ENCODE data around the gene TMEM178B. TPM values are rescaled to one million over a fixed set of nuclear protein-coding genes. Genes with fewer than 3 reads are reported as not detected.
"Not testable (repeated sequence)": the region's sequence is repeated elsewhere in the genome, so short reads cannot be mapped to it uniquely, and the experiment has no call there.

TMEM178B gene
- total RNA-seq, 1 experiment from 2014 or later = not detected

- Histone ChIP-seq H4K20me1 (ENCODE audit: insufficient read depth) (no peaks in the 10 kb centered on the region), H3K79me2 (ENCODE audit: low read depth) (no peaks in the 10 kb centered on the region), H3K4me1 (replicated peaks; ENCODE audit: insufficient read depth) (no peaks in the 10 kb centered on the region), H3F3A (ENCODE audit: insufficient read depth, low read depth) (no peaks in the 10 kb centered on the region), H3K27me3 (ENCODE audit: insufficient read depth, low read depth) (peaks cover 57% of the 10 kb centered on the region), H3K9me3 (ENCODE audit: insufficient read depth, low read depth) (0 out of 2 replicates have a peak, but pooled peaks cover 3% of the 10 kb centered on the region), H2AFZ (no peak overlapping the region), H3K27ac (no peak overlapping the region), H3K9me2 (ENCODE audit: insufficient read depth) (no peaks in the 10 kb centered on the region), H3K4me2 (no peak overlapping the region), H3K4me3 (no peak overlapping the region), H3K36me3 (ENCODE audit: low read depth) (no peaks in the 10 kb centered on the region)
- DNase-seq = no peak
- CTCF ChIA-PET = no interaction called here
- no TSS peak for BruUV-seq (replicated peaks)
- no peak for TF ChIP-seq EZH2 (IDR thresholded peaks at IDR 0.05; ENCODE audit: low read depth)
- TF ChIP-seq, protein P1, sequence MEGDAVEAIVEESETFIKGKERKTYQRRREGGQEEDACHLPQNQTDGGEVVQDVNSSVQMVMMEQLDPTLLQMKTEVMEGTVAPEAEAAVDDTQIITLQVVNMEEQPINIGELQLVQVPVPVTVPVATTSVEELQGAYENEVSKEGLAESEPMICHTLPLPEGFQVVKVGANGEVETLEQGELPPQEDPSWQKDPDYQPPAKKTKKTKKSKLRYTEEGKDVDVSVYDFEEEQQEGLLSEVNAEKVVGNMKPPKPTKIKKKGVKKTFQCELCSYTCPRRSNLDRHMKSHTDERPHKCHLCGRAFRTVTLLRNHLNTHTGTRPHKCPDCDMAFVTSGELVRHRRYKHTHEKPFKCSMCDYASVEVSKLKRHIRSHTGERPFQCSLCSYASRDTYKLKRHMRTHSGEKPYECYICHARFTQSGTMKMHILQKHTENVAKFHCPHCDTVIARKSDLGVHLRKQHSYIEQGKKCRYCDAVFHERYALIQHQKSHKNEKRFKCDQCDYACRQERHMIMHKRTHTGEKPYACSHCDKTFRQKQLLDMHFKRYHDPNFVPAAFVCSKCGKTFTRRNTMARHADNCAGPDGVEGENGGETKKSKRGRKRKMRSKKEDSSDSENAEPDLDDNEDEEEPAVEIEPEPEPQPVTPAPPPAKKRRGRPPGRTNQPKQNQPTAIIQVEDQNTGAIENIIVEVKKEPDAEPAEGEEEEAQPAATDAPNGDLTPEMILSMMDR (conservative IDR thresholded peaks at IDR 0.05) = no peak
- POLR2A ChIA-PET (ENCODE audit: unreplicated experiment) = no interaction called here
- intact Hi-C loops (cut with micrococcal nuclease; ENCODE audit: unreplicated experiment) = no loop called here
These were observed 16.1 kb upstream of the TMEM178B start for GRCh38 chr7:141057788-141058187.

- H3K4me3 ChIP-seq; H3K27ac ChIP-seq; H4K20me1 ChIP-seq (ENCODE audit: insufficient read depth); H2AFZ ChIP-seq; BruUV-seq (replicated peaks); H3K36me3 ChIP-seq (ENCODE audit: low read depth); H3K4me2 ChIP-seq; H3K4me1 ChIP-seq (replicated peaks; ENCODE audit: insufficient read depth); intact Hi-C loops (cut with micrococcal nuclease; ENCODE audit: unreplicated experiment); H3K79me2 ChIP-seq (ENCODE audit: low read depth); H3F3A ChIP-seq (ENCODE audit: insufficient read depth, low read depth); H3K9me3 ChIP-seq (ENCODE audit: insufficient read depth, low read depth); CTCF ChIA-PET; H3K9me2 ChIP-seq (ENCODE audit: insufficient read depth); POLR2A ChIA-PET (ENCODE audit: unreplicated experiment); DNase-seq: not testable (repeated sequence)
- H3K27me3 ChIP-seq (ENCODE audit: insufficient read depth, low read depth) = peaks cover 34% of the 10 kb centered on the region
These were observed 6.0 kb upstream of the TMEM178B start for GRCh38 chr7:141067856-141068255.

- TF ChIP-seq, protein P1 (conservative IDR thresholded peaks at IDR 0.05) = no peak
- no peak overlapping the region for H3K4me2 ChIP-seq
- intact Hi-C loops (cut with micrococcal nuclease; ENCODE audit: unreplicated experiment) = no loop called here
- no peaks in the 10 kb centered on the region for H3K4me1 ChIP-seq (replicated peaks; ENCODE audit: insufficient read depth)
- ChIA-PET CTCF (no interaction called here), POLR2A (ENCODE audit: unreplicated experiment) (no interaction called here)
- no peak overlapping the region for H3K27ac ChIP-seq
- H3K79me2 ChIP-seq (ENCODE audit: low read depth) = no peaks in the 10 kb centered on the region
- H3K4me3 ChIP-seq = no peak overlapping the region
- H4K20me1 ChIP-seq (ENCODE audit: insufficient read depth) = no peaks in the 10 kb centered on the region
- no peak for DNase-seq
- H3K9me3 ChIP-seq (ENCODE audit: insufficient read depth, low read depth) = no peaks in the 10 kb centered on the region
- no peaks in the 10 kb centered on the region for H3K36me3 ChIP-seq (ENCODE audit: low read depth)
- no TSS peak for BruUV-seq (replicated peaks)
- no peaks in the 10 kb centered on the region for H3K9me2 ChIP-seq (ENCODE audit: insufficient read depth)
- H3F3A ChIP-seq (ENCODE audit: insufficient read depth, low read depth) = no peaks in the 10 kb centered on the region
- H2AFZ ChIP-seq = no peak overlapping the region
- peaks cover 39% of the 10 kb centered on the region for H3K27me3 ChIP-seq (ENCODE audit: insufficient read depth, low read depth)
These were observed 2.5 kb upstream of the TMEM178B start for GRCh38 chr7:141071260-141071854.

Measured in PC-9 (cell line).